22Rv1 (cell line): ENCODE results near the gene HSD17B13.

Source experiments
- CTCF ChIP-seq: fragments of 450-650 bp; IDR thresholded peaks from 2 replicates; pipeline ENCODE4 v1.5.1; 2017; ENCODE audit warnings: mild to moderate bottlenecking
- ZFX ChIP-seq: fragments of 450-650 bp; IDR thresholded peaks from 2 replicates; pipeline ENCODE4 v1.6.1; 2017; ENCODE audit warnings: antibody characterized with exemption, borderline replicate concordance

- TF ChIP-seq CTCF (no peak), ZFX (no peak)
Observed at GRCh38 chr4:87311684-87312083, 11.0 kb downstream of the HSD17B13 start.
